Right atrium auricular region (tissue), 2 donors: ENCODE measurements around the gene MCM5. TPM values are rescaled to one million over a fixed set of nuclear protein-coding genes. Genes with fewer than 3 reads are reported as not detected.

ENCODE experiments used
- DNase-seq: peaks from one replicate; pipeline ENCODE4 v3.0.0-alpha.2; 2019; ENCODE audit warnings: low spot score
- H3K27ac ChIP-seq, 2 donors: fragments of 200-600 bp; sonication (generic); 1 replicate in 1 of 2; 2 replicates in 1 of 2; pipeline ENCODE4 v1.5.1; 2016 to 2019
- H3K27me3 ChIP-seq, 2 donors: fragments of 200-600 bp; sonication (generic); one replicate each; pipeline versions ENCODE4 v1.5.1 to v1.6.0; 2017 to 2019
- H3K36me3 ChIP-seq: fragments of 200-600 bp; sonication (generic); one replicate; pipeline ENCODE4 v1.5.1; 2016
- H3K4me1 ChIP-seq, 2 donors: fragments of 200-600 bp; sonication (generic); one replicate each; pipeline versions ENCODE4 v1.5.1 to v1.6.0; 2017 to 2019
- H3K4me3 ChIP-seq, 2 donors: fragments of 200-600 bp; sonication (generic); 1 replicate in 1 of 2; 2 replicates in 1 of 2; pipeline ENCODE4 v1.5.1; 2017 to 2019; ENCODE audit warnings: mild to moderate bottlenecking in 1 of 2, moderate library complexity in 1 of 2
- H3K9me3 ChIP-seq, 2 donors: fragments of 200-600 bp; sonication (generic); one replicate each; pipeline ENCODE4 v1.5.1; 2019
- total RNA-seq, 2 donors: library from RNA; depleted of rRNA; stranded (reverse); fragments of >200 nt; gene quantifications; one replicate each; pipeline ENCODE4 v1.1.0, GENCODE V29; 2016
- TF ChIP-seq, protein P1 (sequence below), 2 donors: fragments of 200-600 bp; sonication (generic); IDR thresholded peaks; one replicate each; pipeline ENCODE4 v1.5.1; 2019; ENCODE audit warnings: antibody characterized with exemption in 2 of 2

Gene MCM5
- total RNA-seq, 2 donors from 2014 or later, result 5.3 to 6.8 TPM

DNA sequence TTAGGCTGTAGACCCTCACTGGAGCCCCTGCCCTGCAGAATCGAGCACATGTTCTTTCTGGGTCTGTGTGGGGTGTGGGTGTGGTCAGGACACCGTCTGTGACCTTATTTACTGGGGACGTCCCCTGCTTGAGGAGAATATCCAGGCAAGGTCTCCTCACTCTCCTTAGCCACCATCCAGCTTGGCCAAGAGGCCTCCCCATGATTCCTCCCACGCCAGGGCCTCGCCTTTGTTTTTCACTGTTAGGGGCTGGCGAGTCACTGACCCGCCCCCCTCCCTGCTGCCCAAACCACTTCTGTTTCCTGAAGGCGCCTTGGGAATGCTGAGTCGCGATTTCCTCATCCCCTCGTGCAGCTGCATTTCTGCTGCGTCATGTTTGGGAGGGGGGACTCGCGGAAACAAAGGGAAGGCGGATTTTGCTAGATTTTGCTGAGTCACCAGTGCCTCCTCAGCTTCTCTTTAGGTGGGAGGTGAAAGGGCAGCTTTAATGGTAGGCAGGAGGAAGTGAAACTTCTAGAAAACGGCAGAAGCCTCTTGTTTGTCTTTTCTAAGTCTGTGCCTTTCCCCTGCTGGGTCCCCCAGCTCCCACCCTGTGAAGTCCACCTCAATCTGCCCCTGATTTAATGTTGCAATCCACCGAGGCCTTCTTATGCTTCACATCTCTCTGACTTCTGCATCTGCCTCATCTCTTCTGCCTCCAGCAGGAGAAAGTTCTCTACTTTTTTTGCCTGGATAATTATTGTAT, 23.0 kb upstream of the MCM5 start:
- H3K4me1 ChIP-seq, result peaks cover 0 to 43% of the 10 kb centered on the region in 2 donors
- H3K4me3 ChIP-seq, result no peak overlapping the region

DNA sequence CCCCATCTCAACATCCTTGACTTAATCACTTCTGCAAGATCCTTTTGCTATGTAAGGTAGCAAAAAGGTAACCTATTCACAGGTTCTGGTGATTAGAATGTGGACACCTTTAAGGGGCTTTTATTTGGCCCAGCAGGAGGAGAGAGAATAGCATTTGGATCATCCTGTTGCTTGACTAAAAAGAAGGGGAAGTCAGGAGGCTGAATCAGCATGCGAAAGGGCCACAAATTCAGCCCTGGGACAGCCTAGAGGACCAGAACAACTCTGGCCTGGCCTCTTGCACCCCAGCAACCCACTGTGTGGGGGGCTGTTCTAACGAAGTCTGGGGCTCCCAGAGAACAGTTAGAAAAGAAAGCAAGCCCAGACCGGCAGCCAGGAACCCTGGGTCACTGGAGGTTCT, 22.2 kb upstream of the MCM5 start:
- Histone ChIP-seq H3K9me3 (no peaks in the 10 kb centered on the region), H3K4me3 (no peak overlapping the region), H3K27me3 (no peaks in the 10 kb centered on the region), H3K36me3 (no peaks in the 10 kb centered on the region), H3K4me1 (peaks cover 0 to 40% of the 10 kb centered on the region in 2 donors), H3K27ac (peak overlapping the region; percentile 75 to 82)
- DNase-seq, result no peak
- TF ChIP-seq, protein P1, sequence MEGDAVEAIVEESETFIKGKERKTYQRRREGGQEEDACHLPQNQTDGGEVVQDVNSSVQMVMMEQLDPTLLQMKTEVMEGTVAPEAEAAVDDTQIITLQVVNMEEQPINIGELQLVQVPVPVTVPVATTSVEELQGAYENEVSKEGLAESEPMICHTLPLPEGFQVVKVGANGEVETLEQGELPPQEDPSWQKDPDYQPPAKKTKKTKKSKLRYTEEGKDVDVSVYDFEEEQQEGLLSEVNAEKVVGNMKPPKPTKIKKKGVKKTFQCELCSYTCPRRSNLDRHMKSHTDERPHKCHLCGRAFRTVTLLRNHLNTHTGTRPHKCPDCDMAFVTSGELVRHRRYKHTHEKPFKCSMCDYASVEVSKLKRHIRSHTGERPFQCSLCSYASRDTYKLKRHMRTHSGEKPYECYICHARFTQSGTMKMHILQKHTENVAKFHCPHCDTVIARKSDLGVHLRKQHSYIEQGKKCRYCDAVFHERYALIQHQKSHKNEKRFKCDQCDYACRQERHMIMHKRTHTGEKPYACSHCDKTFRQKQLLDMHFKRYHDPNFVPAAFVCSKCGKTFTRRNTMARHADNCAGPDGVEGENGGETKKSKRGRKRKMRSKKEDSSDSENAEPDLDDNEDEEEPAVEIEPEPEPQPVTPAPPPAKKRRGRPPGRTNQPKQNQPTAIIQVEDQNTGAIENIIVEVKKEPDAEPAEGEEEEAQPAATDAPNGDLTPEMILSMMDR (IDR thresholded peaks at IDR 0.05), result no peak

More for the DNA sequence above, 23.0 kb upstream of the MCM5 start:
- peak; percentile 98 for DNase-seq
- H3K9me3 ChIP-seq, result no peaks in the 10 kb centered on the region
- TF ChIP-seq, protein P1 (IDR thresholded peaks at IDR 0.05), result no peak
- no peaks in the 10 kb centered on the region for H3K27me3 ChIP-seq
- no peaks in the 10 kb centered on the region for H3K36me3 ChIP-seq
- peak overlapping the region; percentile 75 to 82 for H3K27ac ChIP-seq

DNA sequence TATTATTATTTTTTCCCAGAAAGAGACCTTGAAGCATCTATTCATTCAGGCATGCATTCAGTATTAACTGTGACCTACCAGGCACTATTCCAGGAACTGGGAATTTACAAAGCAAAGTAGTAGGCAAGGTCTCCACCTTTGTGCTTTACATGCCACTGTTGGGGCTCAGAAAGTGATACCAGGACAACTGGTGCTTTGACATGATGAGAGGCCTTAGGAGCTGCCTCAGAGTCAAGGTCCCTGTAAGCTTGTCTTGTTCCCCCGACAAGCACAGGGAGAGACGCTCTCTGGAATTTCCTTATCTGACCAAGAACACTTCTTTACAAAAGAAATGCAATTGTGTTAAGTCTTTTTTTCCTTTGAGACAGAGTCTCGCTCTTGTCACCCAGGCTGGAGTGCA, 21.3 kb upstream of the MCM5 start:
- H3K4me1 ChIP-seq, result peaks cover 0 to 40% of the 10 kb centered on the region in 2 donors
- TF ChIP-seq, protein P1 (IDR thresholded peaks at IDR 0.05), result no peak
- DNase-seq, result no peak
- no peaks in the 10 kb centered on the region for H3K27me3 ChIP-seq
- no peak overlapping the region for H3K4me3 ChIP-seq
- H3K36me3 ChIP-seq, result no peaks in the 10 kb centered on the region
- H3K27ac ChIP-seq, result no peak overlapping the region
- no peaks in the 10 kb centered on the region for H3K9me3 ChIP-seq

DNA sequence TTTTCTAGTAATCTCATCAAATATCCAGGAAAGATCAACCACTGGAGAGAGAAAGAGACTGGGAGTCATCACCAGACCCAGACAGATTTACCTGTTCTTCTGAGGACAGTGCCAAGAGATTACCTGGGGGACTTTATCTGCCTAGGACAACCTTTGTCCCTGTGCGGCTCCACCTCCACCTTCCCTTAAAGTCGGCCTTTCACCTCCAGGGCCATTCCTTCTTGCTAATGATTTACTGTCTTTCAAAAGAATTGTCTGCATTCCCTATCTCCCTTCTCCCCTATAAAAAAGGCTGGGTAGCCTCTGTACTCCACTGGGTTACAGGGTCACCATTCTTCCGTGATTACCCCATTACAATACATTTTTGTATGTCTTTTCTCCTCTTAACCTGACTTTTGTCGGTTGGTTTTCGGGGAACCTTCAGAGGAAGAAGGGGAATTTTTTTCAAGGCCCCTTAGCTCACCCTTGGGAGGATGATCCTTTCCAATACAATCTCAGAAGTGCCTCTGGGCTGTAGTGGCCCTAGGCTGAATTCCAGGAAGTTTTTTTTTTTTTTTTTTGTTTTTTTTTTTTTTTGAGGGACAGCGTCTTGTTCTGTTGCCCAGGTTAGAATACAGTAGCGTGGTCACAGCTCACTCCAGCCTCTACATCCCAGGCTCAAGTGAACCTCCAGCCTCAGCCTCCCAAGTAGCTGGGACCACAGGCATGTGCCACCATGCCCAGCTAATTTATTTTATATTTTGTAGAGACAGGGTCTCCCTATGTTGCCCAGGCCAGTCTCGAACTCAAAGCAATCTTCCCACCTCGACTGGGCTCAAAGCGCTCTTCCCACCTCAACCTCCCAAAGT, 20.6 kb upstream of the MCM5 start:
- H3K36me3 ChIP-seq, result no peaks in the 10 kb centered on the region
- no peak overlapping the region for H3K4me3 ChIP-seq
- no peak for DNase-seq
- H3K27me3 ChIP-seq, result no peaks in the 10 kb centered on the region
- H3K9me3 ChIP-seq, result no peaks in the 10 kb centered on the region
- H3K4me1 ChIP-seq, result peaks cover 0 to 40% of the 10 kb centered on the region in 2 donors
- TF ChIP-seq, protein P1 (IDR thresholded peaks at IDR 0.05), result no peak
- no peak overlapping the region for H3K27ac ChIP-seq

DNA sequence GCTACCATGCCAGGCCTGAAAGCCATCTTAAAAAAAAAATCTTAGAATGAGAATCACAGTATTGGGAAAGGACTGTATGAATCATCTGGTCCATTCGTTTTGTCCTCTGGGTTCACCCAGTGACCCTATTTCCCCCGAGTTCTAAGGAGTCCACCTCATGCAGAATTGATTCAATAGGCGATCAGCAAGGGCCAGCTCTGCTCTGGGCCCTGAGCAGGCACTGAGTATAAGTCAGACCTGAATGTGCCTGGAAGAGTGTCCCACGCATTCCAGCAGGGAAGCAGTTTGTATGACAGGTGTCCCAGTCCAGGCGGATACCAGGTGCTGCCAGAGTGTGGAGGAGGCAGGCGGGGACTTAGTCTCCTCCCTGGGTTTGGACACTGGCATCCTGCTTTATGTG, 19.9 kb upstream of the MCM5 start:
- no peaks in the 10 kb centered on the region for H3K36me3 ChIP-seq
- H3K4me3 ChIP-seq, result no peak overlapping the region
- TF ChIP-seq, protein P1 (IDR thresholded peaks at IDR 0.05), result no peak
- H3K27me3 ChIP-seq, result no peaks in the 10 kb centered on the region
- no peak for DNase-seq
- no peaks in the 10 kb centered on the region for H3K9me3 ChIP-seq
- peaks cover 0 to 40% of the 10 kb centered on the region in 2 donors for H3K4me1 ChIP-seq
- peak overlapping the region in 1 of 2 donors; percentile 84 for H3K27ac ChIP-seq
